HL-60/S4 (cell line): ENCODE measurements around the gene KCND1.

Experiments
- in situ Hi-C: fragments of 300-500 bp; cut with MboI; formaldehyde crosslinking; loops from 2 replicates; pipeline ENCODE4 v1.14.3; 2022; ENCODE audit warnings: low sequenced_read_pairs

The KCND1 gene

GRCh38 chrX:48975041-48975440 lies 3.4 kb upstream of the KCND1 start:
- in situ Hi-C loops, result no loop called here

- in situ Hi-C loops, result no loop called here
Measured at GRCh38 chrX:48974574-48974973, 2.9 kb upstream of the KCND1 start.

GRCh38 chrX:48974033-48974432 lies 2.4 kb upstream of the KCND1 start:
- in situ Hi-C loops, result no loop called here

DNA sequence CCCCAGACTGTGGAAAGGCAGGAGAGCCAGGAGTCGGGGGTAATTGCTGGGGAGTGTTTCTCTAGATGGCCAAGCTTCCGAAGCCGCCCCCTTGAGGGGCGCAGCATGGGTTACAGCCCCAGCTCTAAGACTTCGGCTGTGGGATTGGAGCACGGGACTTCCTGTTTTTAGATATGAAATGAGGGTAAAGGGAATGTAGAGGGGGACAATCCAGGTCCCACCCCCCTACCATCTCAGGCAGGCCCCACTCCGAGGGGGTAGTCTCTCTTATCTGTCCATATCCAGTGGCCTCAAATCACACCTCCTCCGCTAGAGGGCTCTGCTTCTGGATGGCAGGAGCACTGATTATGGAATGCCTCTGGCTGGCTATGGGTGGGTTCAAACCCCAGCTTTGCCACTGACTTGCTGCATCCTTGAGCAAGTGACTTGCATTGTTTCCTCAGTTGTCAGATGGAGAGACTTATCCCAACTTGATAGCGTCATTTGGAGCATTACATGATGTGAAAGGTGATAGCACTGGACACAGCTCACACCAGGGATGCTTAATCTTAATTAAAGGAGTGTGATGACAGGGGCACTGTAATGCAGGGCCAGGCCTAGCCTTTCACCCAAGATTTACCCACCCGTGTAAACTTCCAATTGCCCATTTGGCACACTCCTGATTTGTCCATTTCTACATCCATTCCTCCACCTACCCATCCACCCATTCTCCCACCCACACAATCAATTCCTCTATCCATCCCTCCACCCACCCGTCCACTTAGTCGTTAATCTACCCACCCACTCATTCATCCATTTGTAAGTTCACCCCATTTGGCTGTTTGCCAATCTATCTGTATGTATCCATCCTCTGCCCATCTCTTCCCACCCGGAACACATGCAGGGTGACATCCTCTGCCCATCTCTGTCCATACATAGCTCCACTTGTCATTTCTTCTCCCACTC lies 848 bp upstream of the KCND1 start:
- in situ Hi-C loops, result no loop called here

GRCh38 chrX:48969471-48969870 lies 2.2 kb downstream of the KCND1 start:
- in situ Hi-C loops, result no loop called here

DNA sequence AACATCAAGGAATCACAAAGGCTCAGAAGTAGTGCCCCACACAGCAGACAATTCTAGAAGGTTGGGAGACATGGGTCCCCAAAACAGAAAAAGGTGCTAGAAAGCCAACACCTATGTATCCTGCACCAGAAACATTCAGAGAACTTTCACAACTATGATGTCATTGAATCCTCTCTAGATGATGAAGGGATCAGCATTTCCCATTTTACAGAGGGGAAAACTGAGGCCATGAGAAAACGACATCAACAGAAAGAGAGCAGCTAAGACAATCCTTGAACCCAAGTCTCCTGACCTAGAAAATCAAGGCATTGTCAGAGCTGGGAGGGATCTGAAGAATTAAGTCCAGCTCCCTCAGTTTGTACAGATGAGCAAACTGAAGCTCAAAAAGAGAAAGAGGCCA lies 3.3 kb downstream of the KCND1 start:
- in situ Hi-C loops, result no loop called here

DNA sequence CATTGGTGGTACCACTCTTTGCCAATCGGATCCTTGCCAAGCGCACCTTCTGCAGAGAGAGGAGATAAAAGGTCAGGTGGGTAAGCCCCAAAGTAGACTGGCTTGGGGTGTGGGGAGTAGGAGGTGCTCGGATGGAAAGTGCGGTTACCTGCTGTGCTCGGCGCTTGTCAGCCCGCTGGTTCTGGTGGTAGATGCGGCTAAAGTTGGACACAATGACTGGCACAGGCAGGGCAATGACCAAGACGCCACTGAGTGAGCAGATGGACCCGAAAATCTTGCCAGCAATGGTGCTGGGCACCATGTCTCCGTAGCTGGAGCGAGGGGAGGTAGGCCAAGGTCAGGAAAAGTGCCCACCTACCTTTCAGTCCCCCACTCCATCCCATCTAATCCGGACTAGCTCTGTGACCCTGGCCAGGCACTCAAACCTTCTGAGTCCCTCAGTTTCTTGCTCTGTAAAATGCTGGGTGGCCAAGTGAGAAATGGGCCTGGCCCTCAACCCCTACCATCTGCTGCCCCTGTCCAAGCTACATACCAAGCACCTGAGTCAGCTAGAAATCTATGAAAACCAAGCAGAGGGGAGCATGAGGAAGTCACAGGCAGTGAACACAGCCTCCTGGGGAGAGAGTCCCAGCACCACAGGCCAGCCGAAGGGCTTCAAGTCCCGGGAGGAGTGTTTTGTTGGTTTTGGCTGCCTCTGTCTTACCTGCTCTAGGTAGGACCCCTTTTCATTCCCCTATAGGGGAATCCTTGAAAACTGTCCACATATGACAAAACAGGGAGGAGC lies 4.7 kb downstream of the KCND1 start:
- in situ Hi-C loops, result no loop called here

GRCh38 chrX:48965959-48966358 lies 5.7 kb downstream of the KCND1 start:
- in situ Hi-C loops, result no loop called here

- in situ Hi-C loops, result no loop called here
Measured at GRCh38 chrX:48961585-48962091, 10.0 kb downstream of the KCND1 start.

GRCh38 chrX:48960291-48960690 lies 11.4 kb downstream of the KCND1 start:
- in situ Hi-C loops, result no loop called here

DNA sequence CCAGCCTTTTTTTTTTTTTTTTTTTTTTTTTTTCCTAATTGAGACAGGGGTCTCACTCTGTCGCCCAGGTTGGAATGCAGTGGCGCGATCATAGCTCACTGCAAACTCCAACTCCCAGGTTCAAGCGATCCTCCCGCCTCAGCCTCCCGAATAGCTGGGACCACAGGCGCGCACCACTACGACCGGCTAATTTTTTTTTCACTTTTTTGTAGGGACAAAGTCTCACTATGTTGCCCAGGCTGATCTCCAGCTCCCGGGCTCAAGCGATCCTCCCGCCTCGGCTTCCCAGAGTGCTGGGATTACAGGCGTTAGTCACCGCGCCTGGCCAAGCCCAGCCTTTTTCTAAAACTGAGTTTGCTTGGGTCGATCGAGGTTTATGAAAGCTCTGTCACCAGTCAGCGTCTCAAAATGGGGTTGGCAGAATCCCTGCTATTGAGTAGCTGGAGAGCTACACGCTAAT lies 13.0 kb downstream of the KCND1 start:
- in situ Hi-C loops, result no loop called here

DNA sequence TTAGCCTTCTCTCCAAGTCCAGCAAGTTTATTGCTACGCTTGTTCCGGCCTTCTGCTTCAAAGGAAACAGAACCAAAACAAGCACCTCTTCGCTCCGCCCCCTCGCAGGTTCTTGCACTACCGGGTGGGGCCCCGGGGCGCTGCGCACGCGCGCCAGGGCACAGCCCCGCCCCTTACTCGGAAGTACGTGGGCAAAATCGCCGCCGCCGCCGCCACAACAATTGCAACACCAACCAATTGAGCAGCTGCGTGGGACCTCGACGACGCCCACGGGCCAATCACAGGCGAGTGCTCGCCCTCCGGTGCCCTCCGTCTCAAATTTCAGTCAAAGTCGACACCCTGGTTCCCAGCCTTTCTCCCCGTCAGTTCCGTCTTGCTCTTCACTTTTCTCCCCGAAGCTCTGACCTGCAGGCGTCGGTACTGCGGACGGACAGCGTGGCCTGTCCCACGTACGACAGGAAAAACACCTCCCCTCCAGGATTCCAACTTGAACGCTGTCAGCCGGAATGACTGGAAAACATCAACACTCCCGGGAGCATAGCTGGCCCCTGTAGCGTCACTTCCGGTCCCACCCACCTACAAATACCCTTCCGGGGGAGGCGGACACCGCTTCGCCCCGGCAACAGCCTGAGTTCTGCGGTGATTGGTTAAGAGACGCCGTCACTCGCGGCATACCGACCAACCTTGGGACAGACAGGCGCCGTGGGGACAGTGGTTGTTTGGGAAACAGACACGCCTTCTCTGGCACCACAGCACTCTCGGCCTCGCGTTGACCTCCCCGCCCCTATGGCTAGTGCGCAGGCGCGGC lies 13.6 kb downstream of the KCND1 start:
- in situ Hi-C loops, result no loop called here

DNA sequence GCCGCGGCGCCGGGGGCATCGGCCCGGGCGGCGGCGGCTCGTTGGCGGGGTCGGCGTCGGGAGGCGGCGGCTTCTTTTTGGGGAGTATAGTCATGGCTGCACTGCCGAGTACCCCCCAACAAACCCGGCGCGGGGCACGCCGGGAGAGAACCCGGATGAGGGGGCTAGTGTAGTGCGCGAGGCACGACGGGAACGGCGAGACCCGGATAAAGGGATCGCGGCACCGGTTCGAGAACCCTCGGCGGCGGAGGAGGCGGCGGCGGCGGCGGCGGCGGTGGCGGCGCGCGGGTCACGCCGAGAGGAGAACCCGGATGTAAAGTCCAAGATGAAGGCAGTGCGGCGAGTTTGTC lies 14.2 kb downstream of the KCND1 start, which contains the start of gene OTUD5:
OTUD5 (minus strand) TSS at position 131 of the 350 bp plus-strand sequence; CDS start at position 94, 37 bp downstream.
- in situ Hi-C loops, result no loop called here

DNA sequence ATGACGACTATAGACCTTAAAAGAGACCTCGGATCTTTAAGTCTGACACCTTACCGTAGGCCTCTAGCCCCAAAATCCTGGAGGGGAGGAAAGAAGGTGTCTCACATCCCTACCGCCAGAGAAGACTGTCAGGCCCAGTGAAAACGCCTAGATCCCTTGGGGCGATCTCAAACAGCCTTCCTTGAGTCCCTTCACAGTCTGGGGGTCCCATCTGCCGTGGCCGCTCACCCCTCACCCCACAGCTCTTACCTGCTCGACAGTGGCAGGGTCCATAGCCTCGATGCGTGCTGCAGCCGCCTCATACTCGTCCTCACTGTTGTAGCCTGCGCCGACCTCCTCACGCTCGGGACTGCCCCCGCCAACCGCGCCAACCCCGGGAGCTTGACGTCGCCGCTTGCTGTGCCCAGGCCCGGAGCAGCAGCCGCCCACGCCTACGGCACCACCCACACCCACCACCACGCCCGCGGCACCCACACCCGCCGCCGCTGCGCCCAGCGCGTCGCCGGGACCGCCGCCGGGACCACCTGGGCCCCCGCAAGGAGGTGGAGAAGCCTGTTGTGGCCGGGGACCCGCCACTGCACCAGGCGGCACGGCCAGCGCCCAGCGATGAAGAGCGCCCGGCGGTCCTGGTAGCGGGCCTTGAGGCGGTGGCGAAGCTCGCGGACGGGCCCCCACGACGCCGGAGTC lies 14.8 kb downstream of the KCND1 start:
- in situ Hi-C loops, result no loop called here

GRCh38 chrX:48948589-48948988 lies 23.1 kb downstream of the KCND1 start:
- in situ Hi-C loops, result loop anchor here (10.0 kb wide), 1 partner anchor 294 kb away; no protein-coding TSS in a partner anchor

- in situ Hi-C loops, result loop anchor here (10.0 kb wide), 1 partner anchor 291 kb away; no protein-coding TSS in a partner anchor
Measured at GRCh38 chrX:48945517-48946348, 25.9 kb downstream of the KCND1 start.

GRCh38 chrX:48942895-48943294 lies 28.7 kb downstream of the KCND1 start:
- in situ Hi-C loops, result loop anchor here (10.0 kb wide), 1 partner anchor 288 kb away; no protein-coding TSS in a partner anchor

- in situ Hi-C loops, result loop anchor here (10.0 kb wide), 1 partner anchor 286 kb away; no protein-coding TSS in a partner anchor
Measured at GRCh38 chrX:48940404-48940955, 31.2 kb downstream of the KCND1 start.
